Keratinocyte (primary cell): Measurements from ENCODE around the gene MDH1. TPM values are rescaled to one million over a fixed set of nuclear protein-coding genes. Genes with fewer than 3 reads are reported as not detected.
"Not testable (repeated sequence)": the region's sequence is repeated elsewhere in the genome, so short reads cannot be mapped to it uniquely, and the experiment has no call there.

Experiments used
- DNase-seq: peaks from one replicate; pipeline ENCODE4 v3.0.0-alpha.2; 2011; ENCODE audit warnings: low read depth, missing footprints, low spot score
- FAIRE-seq: peaks from 2 replicates; lab custom pipeline; 2011; peaks lifted over from hg19 to GRCh38; lab: Jason Lieb, UNC
- H2AFZ ChIP-seq: 2 replicates; pipeline ENCODE4 v1.6.0; 2012; ENCODE audit warnings: low read length, control low read depth, inconsistent platforms; ENCODE audit not compliant: control insufficient read depth
- H3K27ac ChIP-seq: 2 replicates; pipeline ENCODE4 v1.5.1; 2011; ENCODE audit warnings: low read length; ENCODE audit not compliant: control insufficient read depth, insufficient read depth
- H3K27me3 ChIP-seq: 3 replicates; pipeline ENCODE4 v1.6.0; 2011; ENCODE audit warnings: low read length; ENCODE audit not compliant: control insufficient read depth, insufficient read depth; ENCODE audit errors: extremely low read depth
- H3K36me3 ChIP-seq, 2 experiments: 2 replicates in 1 of 2; 3 replicates in 1 of 2; pipeline ENCODE4 v1.5.1; 2011; ENCODE audit warnings: low read length in 2 of 2, mild to moderate bottlenecking in 1 of 2; ENCODE audit not compliant: control insufficient read depth in 2 of 2, insufficient read depth in 2 of 2; ENCODE audit errors: extremely low read depth in 1 of 2
- H3K4me1 ChIP-seq: 3 replicates; pipeline ENCODE4 v1.5.1; 2011; ENCODE audit warnings: low read length; ENCODE audit not compliant: control insufficient read depth, insufficient read depth; ENCODE audit errors: extremely low read depth
- H3K4me2 ChIP-seq: 3 replicates; pipeline ENCODE4 v1.6.0; 2011; ENCODE audit warnings: low read depth, low read length; ENCODE audit not compliant: control insufficient read depth, insufficient read depth; ENCODE audit errors: extremely low read depth
- H3K4me3 ChIP-seq, 3 experiments: fragments of 200-600 bp in 1 of 3; sonication (generic) in 1 of 3; 2 replicates in 2 of 3; 3 replicates in 1 of 3; pipeline ENCODE4 v1.5.1; 2011 to 2016; ENCODE audit warnings: low read length in 3 of 3, mild to moderate bottlenecking in 3 of 3, control low read depth in 2 of 3, inconsistent platforms in 1 of 3, low read depth in 1 of 3, mixed read lengths in 1 of 3, mixed run types in 1 of 3, moderate library complexity in 1 of 3; ENCODE audit not compliant: control insufficient read depth in 2 of 3, insufficient read depth in 2 of 3; ENCODE audit errors: extremely low read depth in 1 of 3
- H3K79me2 ChIP-seq: 2 replicates; pipeline ENCODE4 v1.6.0; 2012; ENCODE audit warnings: low read length; ENCODE audit not compliant: control insufficient read depth, insufficient read depth
- H3K9ac ChIP-seq: 3 replicates; pipeline ENCODE4 v1.6.0; 2011; ENCODE audit warnings: low read length; ENCODE audit not compliant: control insufficient read depth, insufficient read depth; ENCODE audit errors: extremely low read depth
- H3K9me1 ChIP-seq: 3 replicates; pipeline ENCODE4 v1.6.0; 2011; ENCODE audit warnings: low read length; ENCODE audit not compliant: control insufficient read depth, insufficient read depth; ENCODE audit errors: extremely low read depth
- H3K9me3 ChIP-seq: 2 replicates; pipeline ENCODE4 v1.5.1; 2012; ENCODE audit warnings: low read depth, low read length; ENCODE audit not compliant: control insufficient read depth
- H4K20me1 ChIP-seq: 3 replicates; pipeline ENCODE4 v1.6.0; 2011; ENCODE audit warnings: low read length; ENCODE audit not compliant: control insufficient read depth, insufficient read depth; ENCODE audit errors: extremely low read depth
- EZH2 ChIP-seq: IDR thresholded peaks from one replicate; pipeline ENCODE4 v1.6.1; 2012; ENCODE audit warnings: inconsistent platforms, mild to moderate bottlenecking, low read length, moderate library complexity
- dilution Hi-C: fragments of 300-500 bp; cut with MboI; formaldehyde crosslinking; loops from one replicate; pipeline ENCODE4 v1.7.0; 2020; ENCODE audit warnings: low sequenced_read_pairs; ENCODE audit not compliant: extremely low pct_ligation_motif_present
- polyA plus RNA-seq, 5 experiments: library from polyadenylated mRNA; depleted of rRNA in 3 of 5; stranded (reverse) in 3 of 5; stranded (forward) in 1 of 5; unstranded in 1 of 5; fragments of >200 nt; gene quantifications; 1 replicate in 1 of 5; 2 replicates in 3 of 5; 3 replicates in 1 of 5; pipeline versions ENCODE4 v1.2.1 to v1.2.3, GENCODE V29; 2011 to 2012; ENCODE audit warnings: missing spikeins in 2 of 5, low read depth in 1 of 5, low replicate concordance in 1 of 5
- TF ChIP-seq, protein P1 (sequence below), 3 experiments: IDR thresholded peaks in 1 of 3; conservative IDR thresholded peaks in 1 of 3; optimal IDR thresholded peaks in 1 of 3; 2 replicates in 2 of 3; 3 replicates in 1 of 3; pipeline versions ENCODE3 to v1.5.1; 2011; ENCODE audit warnings: low read length in 3 of 3, mild to moderate bottlenecking in 3 of 3, moderate library complexity in 2 of 3, control low read depth in 1 of 3, inconsistent platforms in 1 of 3; ENCODE audit not compliant: insufficient read depth in 2 of 3; ENCODE audit errors: extremely low read depth in 1 of 3

Gene MDH1
- polyA plus RNA-seq, 1 donor (not counting 4 experiments of a cell fraction or from before 2014, with no cell fraction given) = 320 TPM

DNA sequence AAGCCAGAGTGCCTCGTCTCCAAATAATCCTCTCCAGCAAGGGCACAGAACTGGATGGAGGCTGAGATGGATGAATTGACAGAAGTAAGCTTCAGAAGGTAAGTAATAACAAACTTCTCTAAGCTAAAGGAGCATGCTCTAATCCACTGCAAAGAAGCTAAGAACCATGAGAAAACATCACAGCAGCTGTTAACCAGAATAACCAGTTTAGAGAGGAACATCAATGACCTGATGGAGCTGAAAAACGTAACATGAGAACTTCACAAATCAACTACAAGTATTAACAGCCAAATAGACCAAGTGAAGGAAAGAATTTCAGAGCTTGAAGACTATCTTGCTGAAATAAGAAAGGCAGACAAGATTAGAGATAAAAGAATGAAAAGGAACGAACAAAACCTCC, 32.8 kb upstream of the MDH1 start:
- Histone ChIP-seq H3K27me3 (no peaks in the 10 kb centered on the region), H4K20me1 (no peaks in the 10 kb centered on the region), H3K36me3 (no peaks in the 10 kb centered on the region), H3K27ac (no peak overlapping the region), H3K4me3 (no peak overlapping the region), H3K9me1 (no peaks in the 10 kb centered on the region), H3K4me2 (no peak overlapping the region), H2AFZ (no peak overlapping the region), H3K4me1 (no peaks in the 10 kb centered on the region), H3K9me3 (no peaks in the 10 kb centered on the region), H3K79me2 (no peaks in the 10 kb centered on the region), H3K9ac (no peak overlapping the region)
- no peak for FAIRE-seq
- TF ChIP-seq, protein P1, sequence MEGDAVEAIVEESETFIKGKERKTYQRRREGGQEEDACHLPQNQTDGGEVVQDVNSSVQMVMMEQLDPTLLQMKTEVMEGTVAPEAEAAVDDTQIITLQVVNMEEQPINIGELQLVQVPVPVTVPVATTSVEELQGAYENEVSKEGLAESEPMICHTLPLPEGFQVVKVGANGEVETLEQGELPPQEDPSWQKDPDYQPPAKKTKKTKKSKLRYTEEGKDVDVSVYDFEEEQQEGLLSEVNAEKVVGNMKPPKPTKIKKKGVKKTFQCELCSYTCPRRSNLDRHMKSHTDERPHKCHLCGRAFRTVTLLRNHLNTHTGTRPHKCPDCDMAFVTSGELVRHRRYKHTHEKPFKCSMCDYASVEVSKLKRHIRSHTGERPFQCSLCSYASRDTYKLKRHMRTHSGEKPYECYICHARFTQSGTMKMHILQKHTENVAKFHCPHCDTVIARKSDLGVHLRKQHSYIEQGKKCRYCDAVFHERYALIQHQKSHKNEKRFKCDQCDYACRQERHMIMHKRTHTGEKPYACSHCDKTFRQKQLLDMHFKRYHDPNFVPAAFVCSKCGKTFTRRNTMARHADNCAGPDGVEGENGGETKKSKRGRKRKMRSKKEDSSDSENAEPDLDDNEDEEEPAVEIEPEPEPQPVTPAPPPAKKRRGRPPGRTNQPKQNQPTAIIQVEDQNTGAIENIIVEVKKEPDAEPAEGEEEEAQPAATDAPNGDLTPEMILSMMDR (optimal IDR thresholded peaks at IDR 0.05 in 1 of 3, IDR thresholded peaks at IDR 0.05 in 1 of 3, conservative IDR thresholded peaks at IDR 0.05 in 1 of 3; ENCODE audit: extremely low read depth in 1 of 3, insufficient read depth in 2 of 3, low read length in 3 of 3) = no peak
- no peak for TF ChIP-seq EZH2
- dilution Hi-C loops = no loop called here
- no peak for DNase-seq

DNA sequence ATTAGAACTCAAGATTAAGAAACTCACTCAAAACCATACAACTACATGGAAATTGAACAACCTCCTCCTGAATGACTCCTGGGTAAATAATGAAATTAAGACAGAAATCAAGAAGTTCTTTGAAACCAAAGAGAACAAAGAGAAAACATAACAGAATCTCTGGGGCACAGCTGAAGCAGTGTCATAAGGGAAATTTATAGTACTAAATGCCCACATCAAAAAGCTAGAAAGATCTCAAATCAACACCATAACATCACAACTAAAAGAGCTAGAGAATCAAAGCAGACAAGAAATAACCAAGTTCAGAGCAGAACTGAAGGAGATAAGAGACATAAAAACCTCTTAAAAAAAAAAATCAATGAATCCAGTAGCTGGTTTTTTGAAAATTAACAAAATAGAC, 30.9 kb upstream of the MDH1 start:
- H3K27me3 ChIP-seq, H4K20me1 ChIP-seq, H3K9ac ChIP-seq, H3K9me1 ChIP-seq, H2AFZ ChIP-seq, H3K36me3 ChIP-seq, DNase-seq, H3K4me1 ChIP-seq, FAIRE-seq, H3K4me3 ChIP-seq, H3K4me2 ChIP-seq, H3K9me3 ChIP-seq, dilution Hi-C loops, H3K79me2 ChIP-seq, H3K27ac ChIP-seq: not testable (repeated sequence)

DNA sequence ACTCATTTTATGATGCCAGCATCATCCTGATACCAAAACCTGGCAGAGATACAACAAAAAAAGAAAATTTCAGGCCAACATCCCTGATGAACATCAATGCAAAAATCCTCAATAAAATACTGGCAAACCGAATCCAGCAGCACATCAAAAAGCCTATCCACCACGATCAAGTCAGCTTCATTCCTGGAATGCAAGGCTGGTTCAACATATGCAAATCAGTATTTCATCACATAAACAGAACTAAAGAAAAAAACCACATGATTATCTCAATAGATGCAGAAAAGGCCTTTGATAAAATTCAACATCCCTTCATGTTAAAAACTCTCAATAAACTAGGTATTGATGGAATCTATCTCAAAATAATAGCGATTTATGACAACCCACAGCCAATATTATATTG, 29.8 kb upstream of the MDH1 start:
- H3K27me3 ChIP-seq, H3K9me3 ChIP-seq, H2AFZ ChIP-seq, dilution Hi-C loops, H3K9ac ChIP-seq, H3K27ac ChIP-seq, H4K20me1 ChIP-seq, FAIRE-seq, H3K4me2 ChIP-seq, DNase-seq, H3K36me3 ChIP-seq, H3K4me3 ChIP-seq, H3K9me1 ChIP-seq, H3K4me1 ChIP-seq, H3K79me2 ChIP-seq: not testable (repeated sequence)
